NCI-H187 (cell line): ENCODE measurements around the gene SCART1.
"Not testable (repeated sequence)": the region's sequence is repeated elsewhere in the genome, so short reads cannot be mapped to it uniquely, and the experiment has no call there.

Source experiments
- DNase-seq, 2 experiments: peaks; one replicate each; lab custom pipeline; 2025; lab: John Stamatoyannopoulos, UW

SCART1 gene

GRCh38 chr10:133456041-133456951, 2.6 kb downstream of the SCART1 start:
- no peak for DNase-seq

DNA sequence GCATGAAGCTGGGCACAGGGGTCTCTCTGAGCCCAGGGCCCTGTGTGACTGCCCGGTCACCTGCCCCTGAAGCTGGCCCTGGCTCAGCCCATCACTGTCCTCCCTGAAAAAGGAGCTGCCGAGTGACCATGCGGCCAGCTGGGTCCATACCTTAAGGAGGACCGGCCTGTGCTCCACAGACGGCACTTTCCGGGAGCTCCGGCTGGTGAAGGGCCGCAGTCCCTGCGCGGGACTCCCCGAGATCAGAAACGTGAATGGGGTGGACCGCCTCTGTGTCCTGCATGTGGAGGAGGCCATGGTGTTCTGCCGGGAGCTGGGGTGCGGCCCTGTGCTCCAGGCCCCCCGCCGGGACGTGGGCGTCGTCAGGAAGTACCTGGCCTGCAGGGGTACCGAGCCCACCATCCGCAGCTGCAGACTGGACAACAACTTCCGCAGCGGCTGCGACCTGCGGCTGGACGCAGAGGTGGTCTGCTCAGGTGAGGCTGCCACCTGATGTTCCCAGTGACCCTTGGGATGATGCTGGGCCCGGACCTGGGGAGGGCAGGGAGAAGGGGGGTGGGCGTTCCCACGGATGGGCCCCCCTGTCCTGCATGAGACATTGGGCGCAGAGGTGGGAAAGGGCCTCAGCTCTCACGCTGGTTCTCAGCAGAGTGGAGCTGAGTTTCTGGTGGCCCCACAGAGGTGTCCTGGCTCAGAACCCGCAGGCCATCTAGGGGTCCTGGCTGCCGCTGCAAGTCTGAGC, 3.5 kb downstream of the SCART1 start:
- no peak for DNase-seq

GRCh38 chr10:133458021-133458709, 4.4 kb downstream of the SCART1 start:
- DNase-seq: no peak

- no peak for DNase-seq
Measured at GRCh38 chr10:133458710-133459453, 5.1 kb downstream of the SCART1 start.

DNA sequence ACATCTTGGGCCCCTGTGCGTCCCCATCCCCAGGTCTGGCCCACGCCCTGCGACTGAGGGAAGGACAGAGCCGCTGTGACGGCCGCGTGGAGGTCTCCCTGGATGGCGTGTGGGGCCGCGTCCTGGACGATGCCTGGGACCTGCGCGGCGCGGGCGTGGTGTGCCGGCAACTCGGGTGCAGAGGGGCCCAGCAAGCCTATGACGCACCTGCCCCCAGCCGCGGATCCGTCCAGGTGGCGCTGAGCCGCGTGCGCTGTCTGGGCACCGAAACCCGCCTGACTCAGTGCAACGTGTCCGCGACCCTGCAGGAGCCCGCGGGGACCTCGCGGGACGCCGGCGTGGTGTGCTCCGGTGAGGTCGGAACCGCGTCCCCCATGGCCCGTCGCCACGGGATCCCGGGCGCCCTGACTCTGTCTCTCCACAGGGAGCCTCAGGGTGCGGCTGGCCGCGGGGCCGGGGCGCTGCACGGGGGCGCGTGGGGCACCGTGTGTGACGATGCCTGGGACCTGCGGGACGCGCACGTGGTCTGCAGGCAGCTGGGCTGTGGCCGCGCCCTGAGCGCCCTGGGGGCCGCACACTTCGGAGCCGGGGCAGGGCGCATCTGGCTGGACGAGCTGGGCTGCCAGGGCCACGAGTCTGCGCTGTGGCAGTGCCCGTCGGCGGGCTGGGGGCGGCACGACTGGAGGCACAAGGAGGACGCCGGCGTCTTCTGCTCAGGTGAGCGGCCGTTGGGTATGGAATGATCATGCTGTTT, 5.9 kb downstream of the SCART1 start:
- DNase-seq: no peak

GRCh38 chr10:133460208-133460769, 6.5 kb downstream of the SCART1 start:
- no peak for DNase-seq

- DNase-seq: no peak
Measured at GRCh38 chr10:133461027-133461426, 7.3 kb downstream of the SCART1 start.

DNA sequence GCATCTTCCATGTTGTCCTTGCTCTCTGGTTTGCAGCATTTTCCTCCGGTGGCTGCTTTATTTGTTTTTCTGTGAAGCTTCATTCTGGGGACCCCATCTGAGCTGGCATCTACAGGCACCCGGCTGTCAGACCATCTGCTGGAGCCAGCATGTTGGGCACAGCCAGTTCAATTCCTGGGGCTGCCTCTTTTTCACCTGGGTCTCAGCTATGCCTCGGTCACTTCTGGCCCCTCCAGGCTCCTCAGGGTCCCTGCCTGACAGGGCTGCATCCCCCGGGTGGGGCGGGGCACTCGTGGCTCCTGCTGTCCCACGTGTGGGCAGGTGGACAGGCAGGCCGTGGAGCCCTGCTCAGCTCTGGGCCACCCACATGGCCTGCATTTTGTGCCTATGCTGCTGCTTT, 8.1 kb downstream of the SCART1 start:
- DNase-seq: no peak

DNA sequence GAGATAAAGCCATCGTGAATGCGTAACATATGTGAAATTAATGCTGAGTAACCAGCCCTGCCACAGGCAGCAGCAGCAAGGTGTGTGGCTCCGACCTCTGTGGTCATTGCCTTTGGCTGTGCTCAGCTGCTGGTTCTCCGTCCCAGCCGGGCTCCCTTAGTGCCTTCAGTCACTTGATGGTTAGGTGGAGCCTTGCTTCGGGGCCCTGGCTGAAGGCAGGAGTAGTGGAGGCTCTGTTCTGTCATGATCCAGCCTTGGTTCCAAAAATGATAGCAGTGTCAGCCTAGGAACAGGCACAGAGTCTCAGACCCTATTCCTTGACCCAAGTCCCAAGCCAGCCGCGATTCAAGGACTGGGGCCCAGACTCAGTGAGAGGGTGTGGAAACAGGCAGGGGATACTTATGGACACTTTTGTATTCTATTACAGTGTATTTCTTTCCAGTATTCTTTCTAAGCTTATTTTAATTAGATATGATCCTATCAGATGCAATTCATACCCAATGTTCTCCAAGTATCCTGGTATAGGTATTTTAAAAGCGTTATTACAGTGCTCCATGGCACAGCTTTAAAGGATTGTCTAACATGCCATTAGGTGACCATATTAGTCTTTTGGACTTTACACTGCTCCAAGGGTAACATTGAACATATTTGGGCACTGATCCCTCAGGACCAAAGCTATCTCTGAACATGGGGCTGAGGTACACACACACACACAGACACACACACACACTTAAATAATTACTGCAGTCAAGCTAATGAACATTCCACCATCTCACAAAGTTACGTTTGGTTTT, 9.0 kb downstream of the SCART1 start:
- no peak for DNase-seq

GRCh38 chr10:133464582-133465031, 10.9 kb downstream of the SCART1 start:
- DNase-seq: no peak

DNA sequence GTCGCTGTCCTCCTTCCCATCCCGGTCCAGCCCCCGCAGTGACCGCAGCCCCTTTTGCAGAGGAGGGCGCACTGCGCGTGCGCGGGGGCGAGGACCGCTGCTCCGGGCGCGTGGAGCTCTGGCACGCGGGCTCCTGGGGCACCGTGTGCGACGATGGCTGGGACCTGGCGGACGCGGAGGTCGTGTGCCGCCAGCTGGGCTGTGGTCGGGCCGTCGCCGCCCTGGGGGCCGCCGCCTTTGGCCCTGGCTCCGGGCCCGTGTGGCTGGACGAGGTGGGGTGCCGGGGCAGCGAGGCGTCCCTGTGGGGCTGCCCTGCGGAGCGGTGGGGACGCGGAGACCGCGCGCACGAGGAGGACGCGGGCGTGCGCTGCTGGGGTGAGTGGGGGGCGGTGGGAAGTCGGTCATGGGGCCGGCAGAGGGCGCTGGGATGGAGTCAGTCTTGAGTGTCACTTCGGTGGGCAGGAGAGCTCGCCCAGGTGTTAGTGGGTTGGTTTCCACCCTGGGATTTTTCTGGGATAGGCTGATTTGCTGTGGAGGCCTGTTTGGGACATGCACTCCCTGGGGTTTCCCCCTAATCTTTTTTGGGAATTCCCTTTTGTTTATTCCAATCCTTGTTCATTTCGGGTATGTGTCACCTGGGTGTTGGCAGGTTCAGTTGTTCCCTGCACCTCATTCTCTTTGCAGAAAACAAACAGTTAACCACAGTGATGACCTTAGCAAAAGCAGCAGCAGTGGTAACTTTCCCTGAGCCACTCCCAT, 11.6 kb downstream of the SCART1 start:
- no peak for DNase-seq

- no peak for DNase-seq
Measured at GRCh38 chr10:133465950-133466474, 12.3 kb downstream of the SCART1 start.

DNA sequence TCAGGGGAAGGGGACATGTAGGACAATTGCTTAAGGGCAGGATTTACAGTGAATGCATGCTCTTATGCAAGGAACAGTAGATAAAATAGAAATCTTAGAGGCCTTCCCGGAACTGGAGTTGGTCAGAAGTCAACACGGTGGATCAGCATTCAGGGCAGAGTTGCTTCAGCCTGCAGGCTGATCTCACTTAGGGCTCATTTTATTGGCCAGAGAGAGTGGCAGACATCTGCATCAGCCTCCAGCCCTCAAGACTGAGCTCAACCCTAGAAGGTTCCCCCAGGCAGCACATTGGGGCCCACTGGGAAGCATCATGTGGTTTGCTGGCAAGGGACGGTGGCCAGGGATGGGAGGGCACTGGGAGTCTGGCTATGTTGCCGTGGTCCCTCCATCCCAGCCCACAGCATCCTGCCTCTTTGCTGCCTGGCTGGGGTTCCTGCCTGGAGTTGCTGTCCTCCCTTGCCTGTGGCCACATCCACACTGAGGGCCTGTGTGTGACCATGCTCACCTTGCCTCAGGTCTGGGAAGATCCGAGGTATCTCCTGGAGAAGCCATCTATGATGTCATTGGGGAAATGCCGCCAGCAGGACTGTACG, 13.0 kb downstream of the SCART1 start:
- DNase-seq: no peak

DNA sequence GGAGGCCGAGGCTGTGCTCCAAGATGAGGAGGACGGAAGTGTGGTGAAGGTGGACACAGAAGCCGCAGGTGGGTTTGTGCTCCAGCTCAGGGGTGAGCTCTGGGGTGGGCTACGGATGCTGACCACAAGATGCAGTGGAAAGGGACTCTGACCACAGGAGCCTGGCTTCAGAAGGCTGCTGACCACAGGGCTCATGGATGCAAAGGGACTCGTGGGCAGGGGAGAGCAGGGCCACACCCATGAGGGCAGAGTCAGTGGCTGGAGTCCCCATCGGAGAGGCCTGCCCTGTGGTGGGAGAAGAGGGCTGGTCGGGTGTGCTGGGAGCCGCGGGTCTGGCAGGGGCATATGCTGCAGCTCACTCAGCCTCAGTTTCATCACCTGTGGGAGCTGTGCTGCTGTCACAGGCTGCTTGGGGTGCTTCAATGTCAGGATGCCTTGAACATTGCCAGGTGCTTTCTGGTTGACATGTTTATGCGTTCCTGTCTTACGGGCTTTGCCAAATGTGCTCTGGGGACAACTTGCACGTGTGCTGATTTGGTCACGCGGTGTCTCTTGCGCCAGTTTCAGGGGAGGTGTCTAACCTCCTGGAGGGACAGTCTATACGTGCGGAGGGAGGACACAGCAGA, 13.7 kb downstream of the SCART1 start:
- no peak for DNase-seq

DNA sequence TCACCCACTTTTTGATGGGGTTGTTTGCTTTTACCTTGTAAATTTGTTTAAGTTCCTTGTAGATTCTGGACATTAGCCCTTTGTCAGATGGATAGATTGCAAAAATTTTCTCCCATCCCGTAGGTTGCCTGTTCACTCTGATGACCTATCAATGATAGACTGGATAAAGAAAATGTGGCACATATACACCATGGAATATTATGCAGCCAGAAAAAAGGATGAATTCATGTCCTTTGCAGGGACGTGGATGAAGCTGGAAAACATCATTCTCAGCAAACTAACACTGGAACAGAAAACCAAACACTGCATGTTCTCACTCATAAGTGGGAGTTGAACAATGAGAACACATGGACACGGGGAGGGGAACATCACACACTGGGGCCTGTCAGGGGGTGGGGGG, 15.5 kb downstream of the SCART1 start:
- DNase-seq: not testable (repeated sequence)

DNA sequence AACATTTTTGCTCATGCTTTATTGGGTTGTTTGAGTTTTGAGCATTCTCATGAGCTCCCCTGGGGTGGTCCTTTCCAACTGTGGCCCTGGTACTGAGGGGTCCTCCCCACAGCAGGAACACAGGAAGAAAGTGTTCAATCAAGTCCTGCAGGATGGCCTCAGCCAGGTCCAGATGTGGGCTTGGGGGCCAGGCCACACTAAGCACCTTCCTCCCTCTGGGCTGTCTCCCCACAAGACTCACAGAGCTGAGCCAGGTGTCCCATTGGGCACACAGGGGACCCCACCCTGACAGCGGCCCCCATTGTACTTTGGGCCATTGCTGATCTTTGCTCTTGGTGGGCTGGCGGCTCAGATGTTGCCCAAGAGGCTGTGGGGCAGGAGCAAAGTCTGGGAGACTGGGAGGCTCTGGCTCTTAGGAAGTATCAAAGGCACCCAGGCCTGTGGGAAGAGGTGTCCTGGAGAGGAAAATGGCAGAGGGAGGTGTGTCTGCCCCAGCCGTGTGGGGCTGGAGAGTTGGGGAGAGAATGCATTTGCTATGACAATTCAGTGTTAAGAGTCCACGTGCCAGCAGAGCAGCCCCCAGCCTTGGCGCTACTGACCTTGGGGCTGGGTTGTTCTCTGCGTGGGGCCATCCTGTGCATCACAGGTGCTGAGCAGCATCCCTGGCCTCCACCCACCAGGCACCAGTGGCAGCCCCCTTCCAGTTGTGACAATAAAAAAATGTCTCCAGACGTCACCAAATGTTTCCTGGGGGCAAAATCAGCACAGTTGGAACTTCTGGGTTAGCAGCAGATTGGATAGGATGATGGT, 17.8 kb downstream of the SCART1 start:
- DNase-seq: no peak

DNA sequence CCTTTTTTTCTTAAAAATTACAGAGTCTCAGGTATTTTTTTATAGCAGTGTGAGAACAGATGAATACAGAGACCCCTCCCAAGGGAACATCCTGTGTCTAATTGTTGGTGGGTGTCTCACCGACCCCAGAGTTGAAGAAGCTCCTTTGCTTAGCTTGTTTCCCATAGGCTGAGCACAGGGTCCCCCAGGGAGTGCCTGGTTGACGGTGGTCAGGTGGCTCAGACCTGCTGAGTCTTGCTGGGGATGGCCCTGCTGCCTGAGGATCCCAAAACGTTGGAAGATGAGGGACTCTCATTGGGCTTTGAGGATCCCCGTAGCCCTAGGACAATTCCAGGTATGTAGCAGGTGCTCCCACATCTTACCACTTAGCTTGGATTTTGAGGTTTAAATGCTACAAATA, 19.5 kb downstream of the SCART1 start:
- DNase-seq: no peak
